GM18526 (cell line): ENCODE results near the gene CHST1.

ENCODE experiments used
- POLR2A ChIP-seq: IDR thresholded peaks from 3 replicates; pipeline ENCODE4 v1.6.1; 2011; ENCODE audit not compliant: insufficient read length; ENCODE audit errors: extremely low read depth

CHST1 gene

DNA sequence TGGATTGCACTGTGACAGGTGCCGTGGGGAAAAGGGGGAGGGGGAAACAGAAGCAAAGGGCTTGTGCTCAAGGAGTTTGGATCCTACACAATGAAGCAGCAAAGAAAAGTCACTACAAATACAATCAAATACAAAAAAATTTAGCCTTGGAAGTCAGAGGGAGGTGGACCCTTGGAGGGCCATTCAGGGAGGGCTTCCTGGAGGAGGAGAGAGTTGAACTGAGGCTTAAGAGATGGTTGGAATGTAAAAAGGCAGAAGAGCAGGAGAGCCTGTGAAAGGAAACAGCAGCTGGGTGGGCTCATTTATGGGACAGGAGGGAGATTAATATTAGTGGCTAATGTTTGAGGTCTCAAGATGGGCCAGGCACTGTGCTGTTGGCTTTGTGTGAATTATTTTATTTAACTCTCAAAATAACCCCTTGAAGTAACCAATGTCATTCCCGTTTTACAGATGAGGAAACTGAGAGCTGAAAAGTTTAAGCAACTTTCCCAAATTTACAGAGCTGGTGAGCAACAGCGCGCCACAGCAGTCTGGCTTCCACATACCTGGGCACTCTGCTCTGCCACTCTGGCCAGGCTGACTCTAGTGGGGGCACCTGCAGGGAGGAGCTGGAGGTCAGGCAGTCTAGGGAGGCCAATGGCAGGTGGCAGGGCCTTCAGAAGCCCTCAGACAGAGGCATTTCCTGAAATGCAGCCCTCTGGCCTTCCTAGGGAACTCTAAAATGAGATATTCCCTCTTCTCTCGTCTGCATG lies 2.7 kb upstream of the CHST1 start:
- no peak for TF ChIP-seq POLR2A

DNA sequence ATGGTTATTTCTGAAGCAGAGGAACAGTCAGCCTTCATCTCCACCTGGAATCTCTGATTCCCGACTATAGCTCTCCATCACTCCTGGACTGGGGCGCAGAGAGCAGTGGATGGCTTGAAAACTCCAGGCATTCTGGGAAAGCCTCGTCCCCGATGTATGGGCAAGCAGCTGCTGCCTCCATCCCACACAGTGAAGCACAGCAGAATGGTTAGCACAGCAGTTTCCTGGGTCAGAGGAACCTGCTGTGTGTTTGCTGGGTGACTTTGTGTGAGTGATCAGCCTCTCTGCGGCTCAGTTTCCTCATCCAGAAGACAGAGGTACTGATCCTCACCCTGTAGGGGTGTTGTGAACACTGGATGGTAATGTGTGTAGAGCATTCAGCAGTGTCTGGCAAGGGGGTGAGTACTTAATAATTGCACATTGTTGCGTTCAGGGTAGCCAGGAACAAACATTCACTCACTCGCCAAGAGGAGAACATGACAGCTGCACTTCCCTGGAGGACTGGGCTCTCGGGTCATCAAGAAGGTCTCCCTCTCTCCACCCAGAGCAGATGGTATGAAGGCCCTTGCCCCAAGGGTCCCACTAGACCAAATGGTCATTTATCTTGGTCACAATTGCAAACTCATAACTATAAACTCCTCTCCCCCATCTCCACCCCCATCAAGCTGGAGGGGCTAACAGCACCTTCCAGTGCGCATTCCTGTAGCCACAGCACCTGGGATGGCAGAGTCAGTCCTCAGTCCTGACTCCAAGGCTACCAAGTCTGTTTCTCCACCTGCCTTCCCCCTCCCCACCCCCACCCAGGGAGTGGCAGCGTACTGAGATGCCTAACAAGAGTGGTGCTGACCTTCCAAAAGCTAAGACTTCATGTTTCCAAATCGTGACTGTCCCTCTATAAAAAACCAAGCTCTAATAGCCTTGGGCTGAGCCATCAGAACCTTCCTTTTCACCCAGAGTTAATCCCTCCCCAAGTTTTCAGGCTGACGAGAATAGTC lies 1.5 kb upstream of the CHST1 start:
- TF ChIP-seq POLR2A: no peak

DNA sequence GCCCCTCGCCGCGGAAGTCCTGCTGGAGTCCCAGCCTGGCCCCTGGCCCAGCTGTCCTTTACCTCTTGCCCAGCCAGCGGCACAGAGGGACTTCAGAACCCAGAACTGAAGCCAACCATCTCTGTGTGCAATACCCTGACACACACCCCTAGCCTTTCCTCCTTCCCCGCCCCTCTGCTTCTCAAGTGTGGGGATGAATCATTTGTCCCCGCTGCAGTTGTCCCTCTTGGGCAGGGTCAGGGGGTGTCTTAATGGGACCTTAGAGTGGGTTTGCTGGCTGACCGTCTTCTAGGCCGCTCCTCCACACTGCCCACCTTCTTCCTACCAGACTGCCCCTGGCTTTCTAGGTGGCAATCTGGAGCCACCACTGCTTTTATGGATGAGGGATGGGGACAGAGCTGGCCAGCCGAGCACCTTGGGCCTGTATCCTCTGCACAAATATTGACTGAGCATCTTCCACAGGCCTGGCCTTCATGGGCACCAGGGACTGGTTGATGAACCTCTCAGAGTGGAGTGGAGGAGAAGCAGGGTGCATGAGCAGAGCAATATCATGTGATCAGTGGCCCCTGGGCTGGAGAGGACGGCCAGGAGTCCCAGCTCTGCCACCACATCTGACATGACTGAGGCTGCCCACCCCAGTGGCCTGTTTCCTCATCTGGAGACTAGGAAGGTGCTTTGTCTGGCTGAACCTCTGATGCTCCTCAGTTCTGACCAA lies 668 bp upstream of the CHST1 start:
- TF ChIP-seq POLR2A: no peak

DNA sequence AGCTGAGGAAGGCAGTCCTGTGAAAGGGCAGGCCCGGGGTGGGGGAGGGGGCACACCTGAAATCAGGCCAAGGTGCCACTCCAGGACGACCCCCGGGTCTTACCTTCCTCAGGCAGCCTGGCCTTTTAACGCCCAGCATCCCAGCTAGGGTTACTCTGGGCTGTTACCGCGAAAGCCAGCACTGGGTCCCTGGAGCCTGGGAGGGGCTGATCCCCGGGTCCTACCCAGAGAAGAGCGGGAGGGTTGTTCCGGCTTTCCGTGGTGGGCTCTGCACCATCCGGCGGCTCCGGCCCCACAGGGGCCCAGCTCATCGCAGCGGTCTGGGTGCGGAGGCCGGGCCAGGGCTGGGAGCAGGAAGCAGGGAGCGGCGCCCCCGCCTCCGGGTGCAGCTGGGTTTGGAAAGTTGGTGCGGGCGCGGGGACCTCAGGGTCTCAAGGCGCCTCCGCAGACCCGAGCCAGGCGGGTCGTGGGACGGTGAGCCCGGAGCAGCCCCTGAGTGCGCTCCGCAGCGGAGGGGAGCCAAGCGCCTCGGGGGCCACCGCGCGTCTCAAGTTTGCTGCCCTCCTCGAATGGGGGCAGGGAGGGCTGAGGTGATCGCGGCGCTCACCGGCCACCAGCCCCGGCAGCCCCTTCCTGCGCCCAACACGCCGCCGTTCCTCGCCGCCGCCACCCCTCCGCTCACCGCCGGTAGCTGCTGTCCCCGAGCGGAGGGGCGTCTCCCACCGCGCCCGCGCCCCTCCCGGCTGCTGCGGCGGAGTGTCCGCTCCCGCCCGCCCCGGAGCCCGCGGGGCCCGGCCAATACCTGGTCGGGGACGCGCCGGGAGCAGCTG lies 831 bp downstream of the CHST1 start:
- TF ChIP-seq POLR2A: no peak

DNA sequence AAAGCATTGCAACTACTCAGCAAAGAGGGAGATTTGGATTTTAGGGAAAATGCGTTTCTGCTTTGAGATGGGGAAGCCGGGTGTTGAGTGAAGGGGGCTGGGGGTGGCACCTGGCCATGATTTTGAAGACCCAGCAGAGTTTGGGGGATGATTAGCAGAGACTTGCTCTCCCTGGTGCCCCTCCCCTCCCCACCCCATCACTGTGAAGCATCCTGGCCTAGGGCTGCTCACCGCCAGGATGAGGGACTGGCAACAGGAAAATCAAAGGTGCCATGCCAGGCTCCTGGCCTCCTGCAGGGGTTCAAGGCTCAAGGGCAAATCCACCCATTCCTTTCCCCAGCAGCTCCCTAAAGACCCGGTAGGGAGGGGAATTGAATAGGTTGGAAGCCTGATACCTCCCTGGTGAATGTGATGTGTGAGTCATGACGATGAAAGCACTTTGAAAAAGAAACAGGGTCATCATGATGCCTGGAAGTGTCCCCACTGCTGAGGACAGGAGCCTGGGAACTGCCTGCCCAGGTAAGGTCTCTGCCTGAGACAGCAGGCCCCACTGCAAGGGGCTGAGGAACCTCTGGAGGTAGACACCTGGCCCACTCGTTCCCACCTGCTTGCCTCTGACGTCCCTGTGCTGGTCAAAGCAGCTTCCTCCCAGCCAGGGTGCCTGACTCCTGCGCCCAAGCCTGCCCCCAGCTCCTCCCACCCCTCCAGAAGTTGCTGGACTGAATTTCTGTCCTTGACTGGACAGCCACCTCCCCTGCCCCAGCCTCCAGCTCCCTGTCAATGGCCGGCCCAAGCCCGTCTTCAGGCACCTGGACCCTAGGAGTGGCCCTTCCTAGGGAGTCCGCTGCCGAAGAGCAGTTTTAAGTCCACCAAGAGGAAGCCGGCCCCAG lies 1.7 kb downstream of the CHST1 start:
- no peak for TF ChIP-seq POLR2A

DNA sequence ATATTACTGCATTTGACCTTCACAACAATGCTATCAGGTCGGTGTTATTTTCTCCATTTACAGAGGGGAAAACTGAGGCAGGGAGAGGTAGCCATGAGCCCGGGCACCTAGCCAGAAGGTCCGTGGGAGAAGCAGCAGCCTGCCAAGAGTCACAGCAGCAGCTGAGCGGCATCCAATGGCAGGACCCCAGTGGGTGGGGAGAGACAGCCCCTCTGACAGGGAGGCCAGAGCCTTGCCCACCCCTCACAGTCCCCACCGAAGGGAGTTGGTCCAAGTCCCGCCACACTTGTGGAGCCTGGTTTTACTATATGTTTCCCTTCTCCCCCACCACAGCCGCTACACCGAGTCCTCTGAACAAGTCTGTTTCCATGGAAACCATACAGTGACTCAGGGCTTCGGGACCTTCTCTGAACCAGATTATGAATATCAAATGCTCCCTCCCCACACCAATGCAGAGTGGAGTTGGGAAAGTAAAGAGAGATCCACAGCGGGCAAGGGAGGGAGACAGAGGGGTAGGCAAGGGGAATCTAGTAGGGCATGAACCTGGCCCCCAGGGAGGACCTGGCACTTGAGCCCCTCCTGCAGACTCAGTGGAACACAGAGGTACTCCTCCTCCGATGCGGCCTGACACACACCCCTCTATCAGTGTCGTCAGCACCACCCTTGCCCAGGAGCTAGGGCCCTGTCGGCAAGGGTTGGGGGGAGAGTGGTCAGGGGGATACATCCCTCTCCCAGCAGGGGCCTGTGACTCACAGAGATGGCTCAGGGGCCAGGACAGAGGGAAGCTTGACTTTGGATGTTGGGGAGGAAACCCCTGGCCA lies 2.5 kb downstream of the CHST1 start:
- no peak for TF ChIP-seq POLR2A

DNA sequence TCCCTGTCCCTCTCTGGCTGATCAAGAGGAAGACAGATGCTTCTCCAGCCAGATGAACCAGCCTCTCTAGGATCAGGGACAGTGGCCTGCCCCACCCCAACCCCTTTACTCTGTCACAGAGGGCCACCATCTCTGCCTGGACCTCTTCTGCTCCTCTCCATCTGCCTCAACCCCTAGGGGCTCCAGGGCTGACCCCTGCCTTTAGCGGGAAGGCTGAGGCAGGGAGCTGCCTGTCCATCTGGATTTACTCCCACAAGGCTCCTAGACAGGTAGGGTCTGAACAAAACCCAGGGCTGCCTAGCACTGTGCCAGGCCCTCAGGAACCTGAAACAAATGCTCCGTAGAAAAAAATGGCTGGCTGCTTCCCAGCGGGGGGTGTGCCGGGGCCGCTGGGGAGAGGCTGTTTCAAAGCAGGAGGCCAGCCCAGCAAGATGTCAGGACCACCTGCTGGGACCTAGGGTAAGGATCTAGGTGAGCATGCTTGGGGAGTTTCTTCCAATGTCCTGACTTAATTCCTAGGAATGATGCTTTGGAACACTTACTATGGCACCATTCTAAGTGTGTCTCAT lies 3.2 kb downstream of the CHST1 start:
- TF ChIP-seq POLR2A: no peak

DNA sequence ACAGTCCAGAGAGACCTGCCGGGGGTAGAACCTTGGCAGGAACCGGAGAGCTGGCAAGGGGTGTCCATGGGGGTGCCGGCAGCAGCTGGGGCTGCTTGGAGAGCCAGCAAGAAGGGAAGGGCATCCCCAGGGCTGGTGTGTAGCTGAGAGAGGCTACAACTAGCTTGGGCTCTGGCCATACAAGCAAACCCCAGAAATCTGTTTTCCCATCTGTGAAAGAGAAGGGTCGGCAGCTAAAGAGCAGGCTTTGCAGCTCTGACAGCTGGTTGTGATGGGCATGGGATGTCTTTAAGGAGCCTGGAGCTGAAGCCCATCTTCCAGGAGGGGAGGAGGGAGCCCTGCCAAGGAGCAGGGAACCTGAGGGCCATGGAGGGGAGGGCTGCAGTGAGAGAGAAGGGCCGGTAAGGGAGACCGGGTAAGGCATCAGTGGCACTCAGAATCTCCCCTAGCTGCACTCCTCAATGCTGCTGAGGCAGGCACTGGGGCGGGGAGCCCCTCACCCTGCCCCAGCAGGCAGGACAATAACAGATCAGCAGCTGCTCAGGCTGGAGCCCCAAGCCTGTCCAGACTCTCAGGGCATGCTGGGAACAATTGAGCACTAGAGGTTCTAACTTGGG lies 3.9 kb downstream of the CHST1 start:
- no peak for TF ChIP-seq POLR2A

DNA sequence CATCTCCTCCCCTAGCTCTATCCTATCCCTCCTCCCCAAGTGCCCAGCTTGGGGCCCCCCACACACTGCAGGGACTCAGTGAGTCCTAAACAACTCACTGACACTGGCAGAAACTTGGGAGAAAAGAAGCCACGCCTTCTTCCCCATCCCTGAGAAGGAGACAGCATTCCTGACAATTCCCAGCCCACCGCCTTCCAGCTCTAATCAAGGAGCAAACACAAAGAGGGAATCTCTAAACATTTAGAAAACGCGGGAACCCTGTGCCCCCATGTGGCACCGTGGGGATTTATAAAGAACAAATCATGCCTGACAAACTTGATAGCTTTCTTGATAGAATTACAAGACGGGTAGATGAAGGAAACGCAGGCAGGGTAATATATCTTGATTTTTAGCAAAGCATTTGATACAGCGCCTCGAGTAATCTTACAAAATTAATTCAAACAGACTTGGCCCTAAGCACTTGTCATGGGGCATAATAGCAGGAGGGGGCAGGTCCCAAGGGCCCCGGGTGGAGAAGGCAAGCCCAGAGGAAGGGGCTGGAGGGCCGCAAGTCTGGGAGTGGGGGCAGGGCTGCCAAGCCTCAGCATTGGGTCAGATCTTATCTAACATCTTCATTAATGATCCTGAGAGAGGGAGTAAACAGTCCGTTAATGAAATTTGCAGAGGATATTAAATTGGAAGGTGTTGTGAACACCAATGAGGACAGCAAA lies 4.5 kb downstream of the CHST1 start:
- no peak for TF ChIP-seq POLR2A

DNA sequence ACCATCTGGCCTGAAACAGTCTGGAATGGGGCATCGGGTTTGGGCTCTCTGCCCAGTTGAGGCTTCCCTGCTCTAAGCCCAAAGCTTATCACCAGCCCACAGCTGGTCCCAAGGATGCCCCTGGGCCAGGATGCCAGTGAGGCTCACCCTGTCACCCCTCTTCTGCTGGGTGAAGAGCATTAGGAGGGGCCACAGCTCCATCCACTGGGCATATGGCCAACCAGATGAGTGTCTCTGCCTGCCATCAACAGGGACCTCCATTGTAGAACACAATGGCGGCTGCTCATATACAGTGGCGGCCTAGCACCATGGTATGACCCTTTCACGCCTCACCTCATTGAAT lies 5.6 kb downstream of the CHST1 start:
- no peak for TF ChIP-seq POLR2A

DNA sequence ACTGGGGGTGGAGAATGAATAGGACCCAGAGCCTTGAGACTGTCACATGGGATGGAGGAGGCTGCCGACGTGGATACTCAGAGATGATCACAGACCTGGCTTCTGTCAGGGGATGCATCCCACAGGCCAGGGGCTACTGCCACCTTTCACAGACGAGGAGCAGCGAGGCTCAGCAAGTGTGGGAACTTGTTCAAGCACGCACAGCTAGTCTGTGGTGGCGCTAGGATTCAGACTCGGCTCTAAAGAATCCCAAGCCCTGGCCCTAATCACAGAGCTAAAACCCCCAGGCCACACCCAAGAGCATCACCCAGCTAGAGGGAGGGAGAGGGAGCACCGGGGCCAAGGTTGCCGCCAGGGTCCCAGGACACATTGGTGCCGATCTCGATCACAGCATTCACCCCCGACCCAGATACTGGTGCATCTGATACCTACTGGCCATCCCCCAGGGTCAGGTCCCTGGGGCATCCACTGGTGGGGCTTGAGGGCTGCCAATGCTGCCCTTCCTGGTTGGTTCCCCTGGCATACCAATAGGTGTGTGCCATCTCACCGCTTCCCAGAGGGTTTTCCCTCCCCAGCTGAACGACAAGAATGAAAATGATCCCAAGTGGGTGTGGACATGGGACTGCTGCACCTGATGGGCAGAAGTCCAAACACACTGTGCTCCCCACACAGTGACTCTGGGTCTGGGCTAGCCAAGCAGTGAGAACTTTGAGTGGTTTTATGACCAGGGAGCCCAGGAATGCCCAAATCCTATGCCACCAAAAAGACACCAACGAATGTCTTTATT lies 6.2 kb downstream of the CHST1 start:
- TF ChIP-seq POLR2A: no peak
